GM13976 (cell line): ENCODE results near the gene GBE1.

ENCODE experiments used
- DNase-seq: peaks from one replicate; pipeline ENCODE4 v3.0.0; 2012; ENCODE audit warnings: low spot score
- in situ Hi-C: fragments of 300-500 bp; cut with MboI; formaldehyde crosslinking; loops from one replicate; pipeline ENCODE4 v1.12.0; 2022; ENCODE audit warnings: low sequenced_read_pairs, mixed read lengths, inconsistent platforms; ENCODE audit not compliant: unreplicated experiment
- TF ChIP-seq, protein P1 (sequence below): IDR thresholded peaks from 2 replicates; pipeline ENCODE4 v1.5.1; 2012; ENCODE audit warnings: borderline replicate concordance, mild to moderate bottlenecking; ENCODE audit not compliant: insufficient read depth; ENCODE audit errors: extremely low read depth, missing control alignments, control extremely low read depth

The GBE1 gene

DNA sequence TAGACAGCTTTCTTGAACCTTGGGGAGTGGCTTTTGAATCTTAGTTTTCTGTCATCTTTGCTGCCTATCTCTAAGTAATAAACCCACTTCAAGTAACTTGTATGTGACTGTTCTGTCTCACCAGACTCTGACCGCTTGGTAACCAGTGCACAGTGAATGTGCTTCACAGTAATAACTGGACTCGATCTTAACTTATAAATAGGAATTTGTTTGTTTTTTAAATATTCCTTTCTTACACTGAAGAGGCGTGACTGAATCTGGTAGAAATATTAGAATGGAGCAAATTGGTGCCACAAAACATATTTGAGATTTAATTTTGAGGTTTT, 318.0 kb downstream of the GBE1 start:
- DNase-seq: no peak
- TF ChIP-seq, protein P1, sequence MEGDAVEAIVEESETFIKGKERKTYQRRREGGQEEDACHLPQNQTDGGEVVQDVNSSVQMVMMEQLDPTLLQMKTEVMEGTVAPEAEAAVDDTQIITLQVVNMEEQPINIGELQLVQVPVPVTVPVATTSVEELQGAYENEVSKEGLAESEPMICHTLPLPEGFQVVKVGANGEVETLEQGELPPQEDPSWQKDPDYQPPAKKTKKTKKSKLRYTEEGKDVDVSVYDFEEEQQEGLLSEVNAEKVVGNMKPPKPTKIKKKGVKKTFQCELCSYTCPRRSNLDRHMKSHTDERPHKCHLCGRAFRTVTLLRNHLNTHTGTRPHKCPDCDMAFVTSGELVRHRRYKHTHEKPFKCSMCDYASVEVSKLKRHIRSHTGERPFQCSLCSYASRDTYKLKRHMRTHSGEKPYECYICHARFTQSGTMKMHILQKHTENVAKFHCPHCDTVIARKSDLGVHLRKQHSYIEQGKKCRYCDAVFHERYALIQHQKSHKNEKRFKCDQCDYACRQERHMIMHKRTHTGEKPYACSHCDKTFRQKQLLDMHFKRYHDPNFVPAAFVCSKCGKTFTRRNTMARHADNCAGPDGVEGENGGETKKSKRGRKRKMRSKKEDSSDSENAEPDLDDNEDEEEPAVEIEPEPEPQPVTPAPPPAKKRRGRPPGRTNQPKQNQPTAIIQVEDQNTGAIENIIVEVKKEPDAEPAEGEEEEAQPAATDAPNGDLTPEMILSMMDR: no peak
- in situ Hi-C loops: no loop called here

DNA sequence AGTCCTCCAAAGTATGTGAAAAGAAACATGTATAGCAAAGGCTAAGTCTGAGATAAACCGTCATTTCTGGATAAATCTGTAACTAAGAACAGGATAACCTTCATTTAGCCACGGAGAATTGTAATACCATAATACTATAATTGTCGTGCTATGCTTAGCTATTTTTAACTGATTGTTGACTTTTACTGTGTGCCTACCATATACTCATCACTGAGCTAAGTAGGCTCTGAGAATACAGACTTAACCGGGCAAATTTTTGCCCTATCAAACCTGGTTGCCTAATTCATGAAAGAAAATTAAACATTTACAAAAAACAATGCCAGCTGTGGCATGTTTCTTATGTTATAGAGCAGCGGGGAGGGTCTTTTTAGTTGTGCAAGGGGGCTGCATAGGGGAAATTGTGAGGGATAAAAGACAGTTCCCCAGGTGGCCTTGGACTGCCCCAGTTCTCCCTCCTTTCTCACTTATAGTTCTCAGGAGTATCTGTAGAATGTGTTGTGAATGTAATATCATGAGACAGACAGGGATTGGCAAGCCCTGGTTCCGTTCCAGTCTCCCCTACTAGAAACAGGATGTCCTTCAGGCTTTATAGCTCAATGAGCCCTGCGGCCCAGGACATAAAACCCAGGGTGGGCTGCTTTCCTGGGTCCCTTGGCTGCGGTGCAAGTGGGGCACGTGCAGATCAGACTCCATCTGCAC, 318.5 kb downstream of the GBE1 start:
- no peak for DNase-seq
- TF ChIP-seq, protein P1: no peak
- in situ Hi-C loops: no loop called here

DNA sequence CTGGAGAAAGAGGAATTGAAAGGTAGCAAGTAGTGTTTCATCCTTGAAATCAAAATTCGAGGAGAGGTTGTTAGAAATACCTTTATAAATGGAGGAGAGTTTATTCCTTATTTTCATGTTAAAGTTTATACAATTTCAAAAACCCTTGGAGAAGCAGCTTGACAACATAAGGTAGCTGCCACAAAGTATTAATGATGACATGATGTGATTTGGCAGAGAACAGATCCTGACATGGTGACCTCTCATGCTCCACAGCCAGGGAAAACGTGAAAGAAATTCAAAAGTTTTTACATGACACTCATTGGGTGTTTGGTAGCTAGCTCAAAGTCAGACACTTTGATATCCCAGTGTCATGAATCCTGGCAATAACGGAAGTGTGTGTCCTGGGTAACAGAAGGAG, 320.8 kb downstream of the GBE1 start:
- in situ Hi-C loops: no loop called here
- TF ChIP-seq, protein P1: no peak
- no peak for DNase-seq
